Measurements from ENCODE around the gene GDPD2.

The GDPD2 gene

DNA sequence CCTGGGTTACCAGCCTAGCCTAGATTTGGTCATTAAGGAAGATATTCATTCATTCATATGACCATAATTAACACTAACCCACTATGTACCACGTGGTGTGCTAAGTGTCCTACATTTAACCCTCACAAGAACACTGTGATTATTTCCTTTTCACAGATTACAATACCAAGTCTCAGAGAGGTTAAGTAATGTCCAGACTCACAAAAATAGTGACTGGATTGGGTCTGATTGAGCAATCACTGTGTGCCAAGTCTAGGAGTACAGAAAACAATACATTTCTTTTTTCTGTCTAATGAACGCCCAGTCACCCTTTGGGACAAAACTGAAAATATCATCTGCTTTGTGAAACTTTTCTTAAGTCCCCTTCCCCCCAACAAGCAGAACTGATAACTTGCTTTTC, 13.9 kb downstream of the GDPD2 start:
- ATAC-seq = no peak
- TF ChIP-seq RARB (CRISPR knock-in tag; IDR thresholded peaks at IDR 0.05) (no peak), ZNF70 (CRISPR knock-in tag; IDR thresholded peaks at IDR 0.05) (no peak), ESRRG (CRISPR knock-in tag; IDR thresholded peaks at IDR 0.05) (no peak), ZC3H10 (CRISPR knock-in tag; IDR thresholded peaks at IDR 0.05) (no peak), GLIS3 (CRISPR knock-in tag; IDR thresholded peaks at IDR 0.05) (no peak), ARNTL (CRISPR knock-in tag; IDR thresholded peaks at IDR 0.05; ENCODE audit: borderline replicate concordance, low read depth) (no peak), ISL1 (CRISPR knock-in tag; IDR thresholded peaks at IDR 0.05) (no peak), ZFP3 (CRISPR knock-in tag; IDR thresholded peaks at IDR 0.05) (no peak), ZNF8 (CRISPR knock-in tag; IDR thresholded peaks at IDR 0.05) (no peak), TOX (CRISPR knock-in tag; IDR thresholded peaks at IDR 0.05; ENCODE audit: borderline replicate concordance) (no peak), PPARA (CRISPR knock-in tag; IDR thresholded peaks at IDR 0.05; ENCODE audit: borderline replicate concordance) (no peak), ZNF565 (CRISPR knock-in tag; conservative IDR thresholded peaks at IDR 0.05; ENCODE audit: low read depth) (no peak), OSR1 (CRISPR knock-in tag; IDR thresholded peaks at IDR 0.05) (no peak), CSDC2 (CRISPR knock-in tag; IDR thresholded peaks at IDR 0.05) (no peak)
- TF ChIP-seq, protein P1, sequence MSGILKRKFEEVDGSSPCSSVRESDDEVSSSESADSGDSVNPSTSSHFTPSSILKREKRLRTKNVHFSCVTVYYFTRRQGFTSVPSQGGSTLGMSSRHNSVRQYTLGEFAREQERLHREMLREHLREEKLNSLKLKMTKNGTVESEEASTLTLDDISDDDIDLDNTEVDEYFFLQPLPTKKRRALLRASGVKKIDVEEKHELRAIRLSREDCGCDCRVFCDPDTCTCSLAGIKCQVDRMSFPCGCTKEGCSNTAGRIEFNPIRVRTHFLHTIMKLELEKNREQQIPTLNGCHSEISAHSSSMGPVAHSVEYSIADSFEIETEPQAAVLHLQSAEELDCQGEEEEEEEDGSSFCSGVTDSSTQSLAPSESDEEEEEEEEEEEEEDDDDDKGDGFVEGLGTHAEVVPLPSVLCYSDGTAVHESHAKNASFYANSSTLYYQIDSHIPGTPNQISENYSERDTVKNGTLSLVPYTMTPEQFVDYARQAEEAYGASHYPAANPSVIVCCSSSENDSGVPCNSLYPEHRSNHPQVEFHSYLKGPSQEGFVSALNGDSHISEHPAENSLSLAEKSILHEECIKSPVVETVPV (CRISPR knock-in tag; IDR thresholded peaks at IDR 0.05) = no peak
- TF ChIP-seq, protein P2, sequence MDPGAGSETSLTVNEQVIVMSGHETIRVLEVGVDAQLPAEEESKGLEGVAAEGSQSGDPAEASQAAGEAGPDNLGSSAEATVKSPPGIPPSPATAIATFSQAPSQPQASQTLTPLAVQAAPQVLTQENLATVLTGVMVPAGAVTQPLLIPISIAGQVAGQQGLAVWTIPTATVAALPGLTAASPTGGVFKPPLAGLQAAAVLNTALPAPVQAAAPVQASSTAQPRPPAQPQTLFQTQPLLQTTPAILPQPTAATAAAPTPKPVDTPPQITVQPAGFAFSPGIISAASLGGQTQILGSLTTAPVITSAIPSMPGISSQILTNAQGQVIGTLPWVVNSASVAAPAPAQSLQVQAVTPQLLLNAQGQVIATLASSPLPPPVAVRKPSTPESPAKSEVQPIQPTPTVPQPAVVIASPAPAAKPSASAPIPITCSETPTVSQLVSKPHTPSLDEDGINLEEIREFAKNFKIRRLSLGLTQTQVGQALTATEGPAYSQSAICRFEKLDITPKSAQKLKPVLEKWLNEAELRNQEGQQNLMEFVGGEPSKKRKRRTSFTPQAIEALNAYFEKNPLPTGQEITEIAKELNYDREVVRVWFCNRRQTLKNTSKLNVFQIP (CRISPR knock-in tag; IDR thresholded peaks at IDR 0.05; ENCODE audit: borderline replicate concordance, low read depth) = no peak
- TF ChIP-seq, protein P3, sequence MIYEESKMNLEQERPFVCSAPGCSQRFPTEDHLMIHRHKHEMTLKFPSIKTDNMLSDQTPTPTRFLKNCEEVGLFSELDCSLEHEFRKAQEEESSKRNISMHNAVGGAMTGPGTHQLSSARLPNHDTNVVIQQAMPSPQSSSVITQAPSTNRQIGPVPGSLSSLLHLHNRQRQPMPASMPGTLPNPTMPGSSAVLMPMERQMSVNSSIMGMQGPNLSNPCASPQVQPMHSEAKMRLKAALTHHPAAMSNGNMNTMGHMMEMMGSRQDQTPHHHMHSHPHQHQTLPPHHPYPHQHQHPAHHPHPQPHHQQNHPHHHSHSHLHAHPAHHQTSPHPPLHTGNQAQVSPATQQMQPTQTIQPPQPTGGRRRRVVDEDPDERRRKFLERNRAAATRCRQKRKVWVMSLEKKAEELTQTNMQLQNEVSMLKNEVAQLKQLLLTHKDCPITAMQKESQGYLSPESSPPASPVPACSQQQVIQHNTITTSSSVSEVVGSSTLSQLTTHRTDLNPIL (CRISPR knock-in tag; IDR thresholded peaks at IDR 0.05; ENCODE audit: low read depth) = no peak

DNA sequence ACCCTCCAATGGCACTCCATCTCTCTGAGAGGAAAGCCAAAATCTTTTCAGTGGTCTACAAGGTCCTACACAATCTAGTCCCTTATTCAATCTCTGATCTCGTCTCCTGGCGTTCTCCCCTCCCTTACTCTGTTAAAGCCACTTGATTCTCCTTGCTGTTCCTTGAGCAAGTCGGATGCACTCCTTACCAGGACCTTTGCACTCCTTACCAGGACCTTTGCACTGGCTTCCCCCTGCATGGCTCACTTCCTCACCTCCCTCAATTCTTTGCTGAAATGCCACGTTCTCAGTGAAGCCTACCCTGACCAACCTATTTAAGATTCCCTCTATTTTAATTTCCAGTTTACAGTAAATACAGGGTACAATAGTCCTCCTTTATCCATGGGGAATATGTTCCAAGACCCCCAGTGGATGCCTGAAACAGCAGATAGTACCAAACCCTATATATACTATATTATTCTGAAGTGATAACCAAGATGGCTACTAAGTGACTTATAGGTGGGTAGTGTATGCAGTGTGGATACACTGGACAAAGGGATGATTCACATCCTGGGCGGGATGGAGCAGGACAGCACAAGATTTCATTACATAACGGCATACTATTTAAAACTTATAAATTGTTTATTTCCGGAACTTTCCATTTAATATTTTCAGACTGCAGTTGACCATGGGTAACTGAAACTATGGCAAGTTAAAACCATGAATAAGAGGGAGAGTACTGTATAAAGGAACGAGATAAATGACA, 15.0 kb downstream of the GDPD2 start:
- TF ChIP-seq, protein P2 (CRISPR knock-in tag; IDR thresholded peaks at IDR 0.05; ENCODE audit: borderline replicate concordance, low read depth) = no peak
- TF ChIP-seq OSR1 (CRISPR knock-in tag; IDR thresholded peaks at IDR 0.05) = no peak
- TF ChIP-seq ZNF565 (CRISPR knock-in tag; conservative IDR thresholded peaks at IDR 0.05; ENCODE audit: low read depth) = no peak
- ATAC-seq = no peak

DNA sequence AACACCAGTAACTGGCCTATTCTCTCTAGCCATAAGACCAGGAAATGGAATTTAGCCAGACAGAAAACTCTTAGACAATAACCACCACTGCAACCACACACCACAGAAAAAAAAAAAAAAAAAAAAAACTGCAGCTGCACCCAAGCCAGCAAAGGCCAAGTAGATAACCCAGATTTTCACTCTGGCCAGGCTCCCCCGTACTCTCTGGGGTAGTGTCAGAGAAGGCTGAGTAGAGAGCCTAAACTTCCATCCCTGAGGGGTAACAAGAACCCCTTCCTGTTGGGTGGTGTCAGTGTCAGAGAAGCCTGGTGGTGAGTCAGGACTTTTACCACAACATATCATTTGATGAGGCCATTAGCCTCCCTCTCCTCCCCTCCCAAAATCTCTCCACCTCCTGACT, 15.9 kb downstream of the GDPD2 start:
- no peak for ATAC-seq
- TF ChIP-seq, protein P2 (CRISPR knock-in tag; IDR thresholded peaks at IDR 0.05; ENCODE audit: borderline replicate concordance, low read depth) = no peak
- TF ChIP-seq, protein P3 (CRISPR knock-in tag; IDR thresholded peaks at IDR 0.05; ENCODE audit: low read depth) = no peak
- TF ChIP-seq, protein P4, sequence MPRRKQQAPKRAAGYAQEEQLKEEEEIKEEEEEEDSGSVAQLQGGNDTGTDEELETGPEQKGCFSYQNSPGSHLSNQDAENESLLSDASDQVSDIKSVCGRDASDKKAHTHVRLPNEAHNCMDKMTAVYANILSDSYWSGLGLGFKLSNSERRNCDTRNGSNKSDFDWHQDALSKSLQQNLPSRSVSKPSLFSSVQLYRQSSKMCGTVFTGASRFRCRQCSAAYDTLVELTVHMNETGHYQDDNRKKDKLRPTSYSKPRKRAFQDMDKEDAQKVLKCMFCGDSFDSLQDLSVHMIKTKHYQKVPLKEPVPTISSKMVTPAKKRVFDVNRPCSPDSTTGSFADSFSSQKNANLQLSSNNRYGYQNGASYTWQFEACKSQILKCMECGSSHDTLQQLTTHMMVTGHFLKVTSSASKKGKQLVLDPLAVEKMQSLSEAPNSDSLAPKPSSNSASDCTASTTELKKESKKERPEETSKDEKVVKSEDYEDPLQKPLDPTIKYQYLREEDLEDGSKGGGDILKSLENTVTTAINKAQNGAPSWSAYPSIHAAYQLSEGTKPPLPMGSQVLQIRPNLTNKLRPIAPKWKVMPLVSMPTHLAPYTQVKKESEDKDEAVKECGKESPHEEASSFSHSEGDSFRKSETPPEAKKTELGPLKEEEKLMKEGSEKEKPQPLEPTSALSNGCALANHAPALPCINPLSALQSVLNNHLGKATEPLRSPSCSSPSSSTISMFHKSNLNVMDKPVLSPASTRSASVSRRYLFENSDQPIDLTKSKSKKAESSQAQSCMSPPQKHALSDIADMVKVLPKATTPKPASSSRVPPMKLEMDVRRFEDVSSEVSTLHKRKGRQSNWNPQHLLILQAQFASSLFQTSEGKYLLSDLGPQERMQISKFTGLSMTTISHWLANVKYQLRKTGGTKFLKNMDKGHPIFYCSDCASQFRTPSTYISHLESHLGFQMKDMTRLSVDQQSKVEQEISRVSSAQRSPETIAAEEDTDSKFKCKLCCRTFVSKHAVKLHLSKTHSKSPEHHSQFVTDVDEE (CRISPR knock-in tag; IDR thresholded peaks at IDR 0.05) = no peak
- TF ChIP-seq RARB (CRISPR knock-in tag; IDR thresholded peaks at IDR 0.05) (no peak), SNAI2 (CRISPR knock-in tag; IDR thresholded peaks at IDR 0.05) (no peak), OSR1 (CRISPR knock-in tag; IDR thresholded peaks at IDR 0.05) (no peak), PPARA (CRISPR knock-in tag; IDR thresholded peaks at IDR 0.05; ENCODE audit: borderline replicate concordance) (no peak), ISL1 (CRISPR knock-in tag; IDR thresholded peaks at IDR 0.05) (no peak), ZFP30 (CRISPR knock-in tag; IDR thresholded peaks at IDR 0.05) (no peak), TCF4 (CRISPR knock-in tag; IDR thresholded peaks at IDR 0.05; ENCODE audit: borderline replicate concordance) (no peak), ZNF8 (CRISPR knock-in tag; IDR thresholded peaks at IDR 0.05) (no peak), ZNF565 (CRISPR knock-in tag; conservative IDR thresholded peaks at IDR 0.05; ENCODE audit: low read depth) (no peak), ZNF70 (CRISPR knock-in tag; IDR thresholded peaks at IDR 0.05) (no peak), GLIS3 (CRISPR knock-in tag; IDR thresholded peaks at IDR 0.05) (no peak), ARNTL (CRISPR knock-in tag; IDR thresholded peaks at IDR 0.05; ENCODE audit: borderline replicate concordance, low read depth) (no peak), ZC3H10 (CRISPR knock-in tag; IDR thresholded peaks at IDR 0.05) (no peak)
- TF ChIP-seq, protein P5, sequence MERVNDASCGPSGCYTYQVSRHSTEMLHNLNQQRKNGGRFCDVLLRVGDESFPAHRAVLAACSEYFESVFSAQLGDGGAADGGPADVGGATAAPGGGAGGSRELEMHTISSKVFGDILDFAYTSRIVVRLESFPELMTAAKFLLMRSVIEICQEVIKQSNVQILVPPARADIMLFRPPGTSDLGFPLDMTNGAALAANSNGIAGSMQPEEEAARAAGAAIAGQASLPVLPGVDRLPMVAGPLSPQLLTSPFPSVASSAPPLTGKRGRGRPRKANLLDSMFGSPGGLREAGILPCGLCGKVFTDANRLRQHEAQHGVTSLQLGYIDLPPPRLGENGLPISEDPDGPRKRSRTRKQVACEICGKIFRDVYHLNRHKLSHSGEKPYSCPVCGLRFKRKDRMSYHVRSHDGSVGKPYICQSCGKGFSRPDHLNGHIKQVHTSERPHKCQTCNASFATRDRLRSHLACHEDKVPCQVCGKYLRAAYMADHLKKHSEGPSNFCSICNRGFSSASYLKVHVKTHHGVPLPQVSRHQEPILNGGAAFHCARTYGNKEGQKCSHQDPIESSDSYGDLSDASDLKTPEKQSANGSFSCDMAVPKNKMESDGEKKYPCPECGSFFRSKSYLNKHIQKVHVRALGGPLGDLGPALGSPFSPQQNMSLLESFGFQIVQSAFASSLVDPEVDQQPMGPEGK (CRISPR knock-in tag; IDR thresholded peaks at IDR 0.05; ENCODE audit: borderline replicate concordance) = no peak
